Gastroesophageal sphincter (tissue), 2 donors: Measurements from ENCODE around the gene A4GALT.

Source experiments
- EP300 ChIP-seq: sonication (generic); formaldehyde crosslinking; IDR thresholded peaks from one replicate; pipeline ENCODE4 v1.6.1; 2017; ENCODE audit warnings: antibody characterized with exemption, mild to moderate bottlenecking
- POLR2A ChIP-seq, 2 donors: fragments of 450-650 bp; IDR thresholded peaks; one replicate each; pipeline ENCODE4 v1.6.1; 2017; ENCODE audit warnings: antibody characterized with exemption in 2 of 2, mild to moderate bottlenecking in 2 of 2, moderate library complexity in 1 of 2

DNA sequence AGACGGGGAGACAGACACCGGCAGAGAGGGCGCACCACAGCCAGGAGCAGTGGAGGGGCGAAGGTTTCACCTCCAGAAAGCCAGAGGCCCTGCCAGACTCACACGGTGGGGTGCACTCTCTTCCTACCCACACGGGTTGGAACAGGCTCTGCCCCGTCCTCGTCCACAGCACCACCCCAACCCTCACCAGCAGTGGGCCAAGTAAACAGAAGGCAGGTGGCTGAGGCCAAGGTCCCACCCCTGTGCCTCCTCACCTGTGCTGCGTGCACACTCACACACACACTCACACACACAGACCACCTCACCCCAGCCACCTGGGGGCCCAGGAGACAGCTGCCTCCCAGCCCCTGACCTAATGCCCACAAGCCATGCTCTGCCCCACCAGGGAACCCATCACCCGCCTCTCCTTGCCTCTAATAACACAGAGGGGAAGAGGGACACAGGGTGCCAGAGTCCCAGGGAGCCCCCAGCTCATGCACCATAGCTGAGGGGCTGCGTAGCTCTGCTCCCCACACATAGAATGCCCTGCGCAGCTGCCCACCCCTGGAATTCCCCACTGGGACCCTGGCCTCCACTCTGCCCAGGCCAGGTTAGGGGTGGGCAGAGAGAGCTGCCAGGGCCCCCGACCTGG lies 74.6 kb downstream of the A4GALT start:
- no peak for TF ChIP-seq POLR2A (IDR thresholded peaks at IDR 0.05)
- TF ChIP-seq EP300 = no peak
